HG02610 (cell line): Measurements from ENCODE around the gene LPCAT1.
"Not testable (repeated sequence)": the region's sequence is repeated elsewhere in the genome, so short reads cannot be mapped to it uniquely, and the experiment has no call there.

Source experiments
- ATAC-seq: cut with Tn5 transposase; IDR thresholded peaks from one replicate; pipeline ENCODE4 v1.9.1; 2021; ENCODE audit warnings: mild to moderate bottlenecking, moderate library complexity; ENCODE audit not compliant: unreplicated experiment

Gene LPCAT1

GRCh38 chr5:1431021-1431811 lies 92.5 kb downstream of the LPCAT1 start:
- ATAC-seq, result no peak

GRCh38 chr5:1430121-1430795 lies 93.5 kb downstream of the LPCAT1 start:
- ATAC-seq, result no peak

- no peak for ATAC-seq
These were observed 94.3 kb downstream of the LPCAT1 start for GRCh38 chr5:1429496-1429895.

GRCh38 chr5:1429066-1429465 lies 94.7 kb downstream of the LPCAT1 start:
- ATAC-seq, result no peak

- ATAC-seq, result no peak
These were observed 95.7 kb downstream of the LPCAT1 start for GRCh38 chr5:1428107-1428506.

GRCh38 chr5:1424716-1425115 lies 99.0 kb downstream of the LPCAT1 start:
- no peak for ATAC-seq

- no peak for ATAC-seq
These were observed 99.7 kb downstream of the LPCAT1 start for GRCh38 chr5:1423901-1424603.

GRCh38 chr5:1422522-1422921 lies 101.2 kb downstream of the LPCAT1 start:
- ATAC-seq, result not testable (repeated sequence)

GRCh38 chr5:1421521-1422341 lies 102.0 kb downstream of the LPCAT1 start:
- ATAC-seq, result no peak

GRCh38 chr5:1420211-1421195 lies 103.3 kb downstream of the LPCAT1 start:
- ATAC-seq, result no peak

- ATAC-seq, result no peak
These were observed 104.1 kb downstream of the LPCAT1 start for GRCh38 chr5:1419476-1420210.

- ATAC-seq, result no peak
These were observed 104.9 kb downstream of the LPCAT1 start for GRCh38 chr5:1418921-1419280.

GRCh38 chr5:1418238-1418920 lies 105.4 kb downstream of the LPCAT1 start:
- no peak for ATAC-seq

- ATAC-seq, result no peak
These were observed 106.1 kb downstream of the LPCAT1 start for GRCh38 chr5:1417586-1418225.

- no peak for ATAC-seq
These were observed 106.8 kb downstream of the LPCAT1 start for GRCh38 chr5:1416856-1417469.

- ATAC-seq, result no peak
These were observed 108.0 kb downstream of the LPCAT1 start for GRCh38 chr5:1415626-1416360.

GRCh38 chr5:1415059-1415425 lies 108.7 kb downstream of the LPCAT1 start:
- ATAC-seq, result no peak
